ENCODE data around the gene MAD1L1.

MAD1L1 gene

GRCh38 chr7:2044883-2045471, 187.8 kb downstream of the MAD1L1 start:
- no peak for DNase-seq
- Mint-ChIP-seq H3K36me3 (ENCODE audit: low read depth) (peaks cover 38% of the 10 kb centered on the region), H3K4me1 (peaks cover 49% of the 10 kb centered on the region), H3K4me3 (no peak overlapping the region), H3K27ac (peak overlapping the region; percentile 48), H3K9me3 (peaks cover 13% of the 10 kb centered on the region), H3K27me3 (ENCODE audit: low read depth, poor library complexity) (peaks cover 11% of the 10 kb centered on the region)
- TF ChIP-seq CTCF (IDR thresholded peaks at IDR 0.05), result no peak

DNA sequence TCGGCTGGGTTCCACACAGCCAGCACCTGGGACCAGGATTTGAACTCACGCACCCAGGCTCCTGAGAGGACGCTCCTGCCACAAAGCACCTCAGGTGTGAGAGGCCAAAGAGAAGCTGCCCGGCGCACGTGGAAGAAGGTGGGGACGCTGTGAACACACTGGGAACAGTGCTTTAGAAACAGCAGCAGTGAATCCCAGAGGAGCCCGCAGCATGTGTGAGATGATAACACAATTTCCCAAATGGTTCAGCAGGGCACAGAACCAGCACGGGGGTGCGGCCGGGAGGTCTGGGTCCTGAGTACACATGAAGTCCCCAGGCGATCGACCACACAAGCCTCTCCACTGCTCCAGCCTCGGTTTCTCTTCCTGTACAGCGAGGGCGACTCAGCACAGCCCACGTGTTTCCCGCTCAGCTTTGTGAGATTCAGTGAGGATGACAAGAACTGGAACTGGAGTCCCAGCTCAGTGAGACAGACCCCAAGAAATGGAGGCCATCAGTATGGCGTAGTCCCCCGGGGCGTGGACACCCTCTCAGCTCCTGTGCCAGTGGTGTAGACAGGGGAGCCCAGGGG, 188.3 kb downstream of the MAD1L1 start:
- no peak for DNase-seq
- Mint-ChIP-seq H3K36me3 (ENCODE audit: low read depth) (peaks cover 43% of the 10 kb centered on the region), H3K4me1 (peaks cover 53% of the 10 kb centered on the region), H3K4me3 (no peak overlapping the region), H3K27ac (no peak overlapping the region), H3K9me3 (peaks cover 13% of the 10 kb centered on the region), H3K27me3 (ENCODE audit: low read depth, poor library complexity) (peaks cover 11% of the 10 kb centered on the region)
- no peak for TF ChIP-seq CTCF (IDR thresholded peaks at IDR 0.05)

- H3K9me3 Mint-ChIP-seq, result peaks cover 13% of the 10 kb centered on the region
- H3K36me3 Mint-ChIP-seq (ENCODE audit: low read depth), result peaks cover 49% of the 10 kb centered on the region
- peaks cover 7% of the 10 kb centered on the region for H3K27me3 Mint-ChIP-seq (ENCODE audit: low read depth, poor library complexity)
- no peak overlapping the region for H3K4me3 Mint-ChIP-seq
- H3K4me1 Mint-ChIP-seq, result peaks cover 53% of the 10 kb centered on the region
- no peak overlapping the region for H3K27ac Mint-ChIP-seq
- DNase-seq, result no peak
- TF ChIP-seq CTCF (IDR thresholded peaks at IDR 0.05), result no peak
These were observed 189.3 kb downstream of the MAD1L1 start for GRCh38 chr7:2043316-2044039.

DNA sequence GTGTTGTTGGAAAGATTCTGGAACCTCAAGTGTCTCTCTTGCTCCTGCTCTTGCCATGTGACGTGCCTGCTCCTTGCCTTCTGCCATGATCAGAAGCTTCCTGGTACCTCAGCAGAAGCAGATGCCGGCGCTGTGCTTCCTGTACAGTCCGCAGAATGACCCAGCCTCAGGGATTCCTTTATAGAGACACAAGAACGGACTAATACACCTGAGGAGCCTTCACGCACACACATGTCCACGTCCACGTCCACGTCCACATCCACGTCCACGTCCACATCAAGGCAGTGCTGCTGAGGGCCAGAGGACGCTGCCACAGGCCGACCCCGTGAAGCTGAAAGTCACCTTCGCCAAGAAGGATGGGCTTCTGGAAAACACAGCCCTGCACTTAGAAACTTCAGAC, 190.1 kb downstream of the MAD1L1 start:
- Mint-ChIP-seq H3K4me1 (peaks cover 54% of the 10 kb centered on the region), H3K4me3 (no peak overlapping the region), H3K27ac (no peak overlapping the region), H3K9me3 (peaks cover 13% of the 10 kb centered on the region), H3K36me3 (ENCODE audit: low read depth) (peaks cover 49% of the 10 kb centered on the region), H3K27me3 (ENCODE audit: low read depth, poor library complexity) (peaks cover 6% of the 10 kb centered on the region)
- TF ChIP-seq CTCF (IDR thresholded peaks at IDR 0.05), result no peak
- no peak for DNase-seq

- Mint-ChIP-seq H3K27me3 (ENCODE audit: low read depth, poor library complexity) (peaks cover 8% of the 10 kb centered on the region), H3K9me3 (peaks cover 13% of the 10 kb centered on the region), H3K4me1 (peaks cover 48% of the 10 kb centered on the region), H3K36me3 (ENCODE audit: low read depth) (peaks cover 52% of the 10 kb centered on the region), H3K4me3 (no peak overlapping the region), H3K27ac (peak overlapping the region; percentile 67)
- DNase-seq, result no peak
- no peak for TF ChIP-seq CTCF (IDR thresholded peaks at IDR 0.05)
These were observed 191.0 kb downstream of the MAD1L1 start for GRCh38 chr7:2041496-2042367.

All from nephron progenitor cell (in vitro differentiated cells).